Skin of body (tissue), 2 donors: ENCODE data around the gene ZNF467. TPM values are rescaled to one million over a fixed set of nuclear protein-coding genes. Genes with fewer than 3 reads are reported as not detected.

ENCODE experiments used
- DNase-seq: peaks from one replicate; lab custom pipeline; 2025; lab: John Stamatoyannopoulos, UW
- total RNA-seq: library from RNA; depleted of rRNA; stranded (reverse); fragments of >200 nt; gene quantifications from one replicate; pipeline ENCODE4 v1.2.3, GENCODE V29; 2014

Gene ZNF467
- 3.6 TPM for total RNA-seq

- DNase-seq: no peak
These were observed at the start of gene ZNF467 for GRCh38 chr7:149773446-149774236. Gene ZNF467 (minus strand): TSS chr7:149773588. CDS start chr7:149771032, 2,556 bp downstream.

DNA sequence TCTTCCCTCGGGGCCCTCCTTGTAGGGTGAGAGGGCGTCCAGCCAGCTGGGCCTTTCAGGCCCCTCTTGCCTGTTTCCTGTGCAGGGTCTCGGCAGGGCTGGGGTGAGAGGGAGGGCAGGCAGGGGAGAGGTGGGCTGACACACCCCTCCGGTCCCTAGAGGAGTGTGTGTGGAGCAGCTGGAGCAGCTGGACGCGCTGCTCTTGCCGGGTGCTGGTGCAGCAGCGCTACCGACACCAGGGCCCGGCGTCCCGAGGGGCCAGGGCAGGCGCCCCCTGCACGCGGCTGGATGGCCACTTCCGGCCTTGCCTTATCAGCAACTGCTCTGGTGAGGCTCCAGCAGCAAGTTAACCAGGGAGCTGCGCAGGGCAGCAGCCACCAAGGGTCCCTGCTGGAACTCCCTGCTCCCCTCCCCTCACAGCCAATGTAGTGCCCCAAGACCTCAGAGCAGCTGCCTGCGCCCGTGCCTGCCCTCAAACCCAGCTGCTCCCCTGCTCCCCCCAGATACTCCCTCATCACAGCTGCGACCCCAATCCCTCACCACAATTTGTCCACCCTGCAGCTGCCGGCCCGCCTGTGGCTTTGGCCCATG is 49.1 kb upstream of the ZNF467 start:
- DNase-seq: no peak

DNA sequence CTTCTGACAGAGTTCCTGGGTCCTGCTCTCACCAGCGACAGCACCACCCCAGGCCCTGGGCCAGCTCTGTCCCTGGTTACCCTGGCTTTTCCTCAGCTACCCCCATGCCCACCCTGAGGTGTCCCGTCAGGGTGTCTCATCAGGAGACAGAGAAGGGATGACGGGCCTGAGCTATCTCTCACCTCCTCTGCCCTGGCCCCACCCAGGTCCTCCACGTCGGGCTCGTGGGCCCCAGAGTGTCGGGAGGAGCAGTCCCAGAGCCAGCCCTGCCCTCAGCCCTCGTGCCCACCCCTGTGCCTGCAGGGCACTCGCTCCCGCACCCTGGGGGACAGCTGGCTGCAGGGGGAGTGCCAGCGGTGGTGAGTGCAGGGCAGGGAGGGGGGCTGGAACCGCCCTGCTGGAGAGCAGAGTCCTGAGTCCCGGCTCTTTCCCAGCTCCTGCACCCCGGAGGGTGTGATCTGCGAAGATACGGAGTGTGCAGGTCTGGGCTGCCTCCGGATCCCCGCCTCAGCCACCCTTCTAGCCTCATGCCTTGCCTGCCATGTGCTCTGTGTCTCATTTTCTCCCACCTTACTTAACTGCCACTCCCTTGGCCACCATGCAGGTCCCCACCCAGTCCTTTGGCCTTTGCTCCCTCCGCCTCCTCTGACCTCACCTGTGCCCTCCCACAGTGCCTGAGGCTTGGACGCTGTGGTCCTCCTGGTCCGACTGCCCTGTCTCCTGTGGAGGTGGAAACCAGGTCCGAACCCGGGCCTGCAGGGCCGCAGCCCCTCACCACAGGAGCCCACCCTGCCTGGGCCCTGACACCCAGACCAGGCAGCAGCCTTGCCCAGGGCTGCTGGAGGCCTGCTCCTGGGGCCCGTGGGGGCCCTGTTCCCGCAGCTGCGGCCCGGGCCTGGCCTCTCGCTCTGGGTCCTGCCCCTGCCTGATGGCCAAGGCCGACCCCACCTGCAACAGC is 48.1 kb upstream of the ZNF467 start:
- no peak for DNase-seq

- DNase-seq: no peak
These were observed 47.3 kb upstream of the ZNF467 start for GRCh38 chr7:149820622-149821190.

DNA sequence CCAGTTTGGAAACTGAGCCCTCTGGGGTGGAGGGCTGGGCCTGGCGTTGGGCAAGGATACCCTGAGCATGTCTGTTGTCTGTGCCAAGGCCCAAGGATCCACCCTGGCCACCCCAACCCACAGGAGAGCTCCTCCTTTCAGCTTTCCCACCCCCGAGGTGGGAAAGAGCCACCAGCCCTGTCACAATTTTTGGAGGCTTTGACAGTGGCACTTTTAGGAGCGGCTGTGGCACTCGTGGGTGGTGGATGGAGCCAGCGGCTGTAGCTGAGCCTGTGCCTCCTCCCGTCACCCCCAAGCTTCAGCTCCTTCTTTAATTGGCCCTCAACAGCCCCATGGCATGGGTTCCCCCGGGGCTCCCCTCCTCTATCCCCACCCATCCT is 46.6 kb upstream of the ZNF467 start:
- DNase-seq: no peak

GRCh38 chr7:149819141-149819960 is 46.0 kb upstream of the ZNF467 start:
- DNase-seq: no peak

GRCh38 chr7:149818536-149818840 is 45.1 kb upstream of the ZNF467 start:
- DNase-seq: no peak

DNA sequence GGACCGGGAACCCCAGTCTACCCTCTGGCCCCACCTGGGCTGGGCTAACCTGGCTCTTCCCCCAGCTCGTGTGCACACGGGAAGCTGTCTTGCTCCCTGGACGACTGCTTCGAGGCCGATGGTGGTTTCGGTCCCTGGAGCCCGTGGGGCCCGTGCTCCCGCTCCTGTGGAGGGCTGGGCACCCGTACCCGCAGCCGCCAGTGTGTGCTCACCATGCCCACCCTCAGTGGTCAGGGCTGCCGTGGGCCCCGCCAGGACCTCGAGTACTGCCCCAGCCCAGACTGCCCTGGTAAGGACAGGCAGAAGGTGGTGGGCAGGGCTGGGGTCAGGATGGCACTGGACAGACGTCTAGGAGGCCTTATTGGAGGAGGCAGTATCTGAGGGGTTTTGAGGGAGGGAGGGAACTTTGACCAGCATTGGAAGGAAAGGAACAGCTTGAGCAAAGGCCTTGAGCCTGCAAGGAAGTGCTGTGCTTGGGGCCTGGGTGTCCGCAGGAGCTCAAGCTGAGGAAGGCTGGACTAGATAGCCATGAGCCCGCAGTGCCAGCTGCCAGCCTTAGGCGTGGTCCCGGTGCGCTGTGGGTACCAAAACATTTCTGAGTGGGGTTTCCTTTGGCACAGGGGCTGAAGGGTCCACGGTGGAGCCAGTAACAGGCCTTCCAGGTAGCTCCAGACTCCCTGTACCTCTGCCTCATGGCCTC is 44.6 kb upstream of the ZNF467 start:
- DNase-seq: no peak

- no peak for DNase-seq
These were observed 43.9 kb upstream of the ZNF467 start for GRCh38 chr7:149817301-149817771.

GRCh38 chr7:149816794-149817193 is 43.4 kb upstream of the ZNF467 start:
- no peak for DNase-seq

DNA sequence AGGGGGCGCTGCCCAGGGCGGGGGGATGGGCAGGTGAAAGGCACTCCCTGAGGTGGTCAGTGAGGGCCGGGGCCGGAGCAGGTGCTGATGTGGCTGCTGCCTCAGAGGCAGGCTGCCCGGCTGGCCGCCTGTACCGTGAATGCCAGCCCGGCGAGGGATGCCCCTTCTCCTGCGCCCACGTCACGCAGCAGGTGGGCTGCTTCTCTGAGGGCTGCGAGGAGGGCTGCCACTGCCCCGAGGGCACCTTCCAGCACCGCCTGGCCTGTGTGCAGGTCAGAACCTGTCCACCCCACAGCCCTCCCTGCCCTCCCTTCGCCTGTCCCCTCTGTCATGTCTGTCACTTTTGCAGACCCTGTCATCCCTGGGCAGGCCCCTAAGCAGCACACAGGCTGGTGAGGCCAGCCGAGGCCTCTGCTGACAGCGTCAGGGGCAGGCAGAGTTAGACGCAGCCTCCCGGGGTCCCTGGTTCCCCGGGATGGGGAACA is 42.9 kb upstream of the ZNF467 start:
- DNase-seq: no peak

GRCh38 chr7:149815661-149816266 is 42.4 kb upstream of the ZNF467 start:
- DNase-seq: no peak

GRCh38 chr7:149815121-149815520 is 41.7 kb upstream of the ZNF467 start:
- no peak for DNase-seq

DNA sequence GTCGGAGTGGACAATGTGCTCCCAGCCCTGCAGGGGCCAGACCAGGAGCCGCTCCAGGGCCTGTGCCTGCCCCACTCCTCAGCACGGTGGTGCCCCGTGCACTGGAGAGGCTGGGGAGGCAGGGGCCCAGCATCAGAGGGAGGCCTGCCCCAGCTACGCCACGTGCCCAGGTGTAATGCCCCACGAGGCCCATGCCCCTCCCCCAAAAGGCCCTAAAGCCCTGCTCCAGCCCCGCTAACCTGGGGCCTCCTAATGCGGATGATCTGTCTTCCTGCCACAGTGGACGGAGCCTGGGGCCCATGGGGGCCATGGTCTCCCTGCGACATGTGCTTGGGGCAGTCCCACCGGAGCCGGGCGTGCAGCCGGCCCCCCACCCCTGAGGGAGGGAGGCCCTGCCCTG is 41.1 kb upstream of the ZNF467 start:
- no peak for DNase-seq

GRCh38 chr7:149813254-149814035 is 40.1 kb upstream of the ZNF467 start:
- no peak for DNase-seq

DNA sequence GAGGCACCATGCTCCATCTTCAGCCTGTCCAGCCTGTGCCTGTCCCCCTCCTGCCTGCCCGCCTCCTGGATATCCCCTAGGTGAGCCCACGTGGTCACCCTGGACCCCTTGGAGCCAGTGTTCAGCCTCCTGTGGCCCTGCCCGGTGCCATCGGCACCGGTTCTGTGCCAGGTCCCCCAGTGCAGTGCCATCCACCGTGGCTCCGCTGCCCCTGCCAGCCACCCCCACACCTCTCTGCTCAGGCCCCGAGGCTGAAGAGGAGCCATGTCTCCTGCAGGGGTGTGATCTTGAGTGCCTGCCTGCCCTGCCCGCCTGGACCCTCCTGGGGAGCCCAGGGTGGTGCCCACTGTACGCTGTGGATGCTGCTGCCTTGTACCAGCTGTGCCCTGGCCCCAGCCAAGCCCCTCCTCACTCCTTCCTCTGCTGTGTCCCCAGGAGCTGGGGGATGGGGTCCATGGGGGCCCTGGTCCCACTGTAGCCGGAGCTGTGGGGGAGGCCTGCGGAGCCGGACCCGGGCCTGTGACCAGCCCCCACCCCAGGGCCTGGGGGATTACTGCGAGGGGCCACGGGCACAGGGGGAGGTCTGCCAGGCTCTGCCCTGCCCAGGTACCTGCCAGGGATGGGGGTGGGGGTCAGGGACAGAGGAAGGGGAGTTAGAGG is 38.6 kb upstream of the ZNF467 start:
- no peak for DNase-seq

GRCh38 chr7:149811221-149811620 is 37.8 kb upstream of the ZNF467 start:
- no peak for DNase-seq

DNA sequence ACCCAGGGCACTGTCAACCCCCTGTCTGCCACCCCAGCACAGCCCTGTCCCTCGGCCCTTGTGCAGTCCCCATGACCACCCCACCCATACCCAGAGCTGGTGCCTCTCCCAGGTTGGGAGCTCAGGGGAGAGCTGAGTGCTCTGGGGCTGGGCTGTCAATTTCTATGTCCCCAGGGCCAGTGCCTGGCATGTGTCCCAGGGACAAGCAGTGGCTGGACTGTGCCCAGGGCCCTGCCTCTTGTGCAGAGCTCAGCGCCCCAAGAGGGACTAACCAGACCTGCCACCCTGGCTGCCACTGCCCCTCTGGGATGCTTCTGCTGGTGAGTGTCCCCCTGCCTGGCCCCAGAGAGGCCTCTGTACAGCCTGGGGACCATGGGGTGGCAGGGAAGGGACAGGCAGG is 35.8 kb upstream of the ZNF467 start:
- no peak for DNase-seq
